Upper lobe of left lung (tissue), 6 donors: ENCODE data around the gene GRIA3. TPM values are rescaled to one million over a fixed set of nuclear protein-coding genes. Genes with fewer than 3 reads are reported as not detected.

ENCODE experiments used
- ATAC-seq, 2 donors: fragments of 200-7000 bp; cut with Tn5 transposase; one replicate each; pipeline ENCODE4 v1.9.1; 2022; ENCODE audit warnings: mild to moderate bottlenecking in 2 of 2, moderate library complexity in 2 of 2; ENCODE audit not compliant: low FRiP score in 2 of 2
- DNase-seq, 2 donors: peaks; one replicate each; pipeline ENCODE4 v3.0.0-alpha.2; 2019 to 2020
- H3K27ac ChIP-seq, 4 donors: fragments of 200-600 bp; sonication (generic); one replicate each; pipeline ENCODE4 v1.5.1; 2016 to 2019
- H3K27me3 ChIP-seq, 4 donors: fragments of 200-600 bp; sonication (generic); one replicate each; pipeline ENCODE4 v1.5.1; 2017 to 2019
- H3K36me3 ChIP-seq, 4 donors: fragments of 200-600 bp; sonication (generic); one replicate each; pipeline ENCODE4 v1.5.1; 2016 to 2019
- H3K4me1 ChIP-seq, 4 donors: fragments of 200-600 bp; sonication (generic); one replicate each; pipeline ENCODE4 v1.5.1; 2018 to 2019
- H3K4me3 ChIP-seq, 4 donors: fragments of 200-600 bp; sonication (generic); one replicate each; pipeline ENCODE4 v1.5.1; 2017 to 2019; ENCODE audit warnings: mild to moderate bottlenecking in 2 of 4, moderate library complexity in 1 of 4
- H3K9me3 ChIP-seq, 4 donors: fragments of 200-600 bp; sonication (generic); one replicate each; pipeline ENCODE4 v1.5.1; 2018 to 2019
- EP300 ChIP-seq, 4 donors: sonication (generic); formaldehyde crosslinking; IDR thresholded peaks; one replicate each; pipeline ENCODE4 v1.5.1; 2017; ENCODE audit warnings: antibody characterized with exemption in 4 of 4, control low read depth in 2 of 4
- POLR2A ChIP-seq, 4 donors: fragments of 450-650 bp; IDR thresholded peaks; one replicate each; pipeline ENCODE4 v1.5.1; 2016 to 2017; ENCODE audit warnings: antibody characterized with exemption in 4 of 4, mild to moderate bottlenecking in 2 of 4
- POLR2AphosphoS5 ChIP-seq, 2 donors: sonication (generic); formaldehyde crosslinking; IDR thresholded peaks; one replicate each; pipeline ENCODE4 v1.5.1; 2017; ENCODE audit warnings: antibody characterized with exemption in 2 of 2
- WGBS, 2 donors: methylation state at CpG; one replicate each; pipeline ENCODE4 v1.1.5; 2017 to 2018; 5-methylcytosine and 5-hydroxymethylcytosine counted together
- total RNA-seq, 6 donors: library from RNA; depleted of rRNA in 4 of 6; stranded (reverse); fragments of >200 nt in 4 of 6; gene quantifications; one replicate each; pipeline versions ENCODE4 v1.1.0 to v1.2.1, GENCODE V29; 2016 to 2021
- TF ChIP-seq, protein P1 (sequence below), 6 experiments: fragments of 450-650 bp in 4 of 6; fragments of 200-600 bp in 2 of 6; sonication (generic) in 2 of 6; IDR thresholded peaks; one replicate each; pipeline ENCODE4 v1.5.1; 2016 to 2019; ENCODE audit warnings: antibody characterized with exemption in 6 of 6
- donor health status: DM: no; HTN: no; CAD: no; lungs with moderate emphysema.
- donor health status: DM: no; HTN: yes; CAD: no; lungs with severe emphysema.

Gene GRIA3
- total RNA-seq, 6 donors from 2014 or later, result under 0.01 to 0.57 (median 0.29) TPM; not detected in 3

DNA sequence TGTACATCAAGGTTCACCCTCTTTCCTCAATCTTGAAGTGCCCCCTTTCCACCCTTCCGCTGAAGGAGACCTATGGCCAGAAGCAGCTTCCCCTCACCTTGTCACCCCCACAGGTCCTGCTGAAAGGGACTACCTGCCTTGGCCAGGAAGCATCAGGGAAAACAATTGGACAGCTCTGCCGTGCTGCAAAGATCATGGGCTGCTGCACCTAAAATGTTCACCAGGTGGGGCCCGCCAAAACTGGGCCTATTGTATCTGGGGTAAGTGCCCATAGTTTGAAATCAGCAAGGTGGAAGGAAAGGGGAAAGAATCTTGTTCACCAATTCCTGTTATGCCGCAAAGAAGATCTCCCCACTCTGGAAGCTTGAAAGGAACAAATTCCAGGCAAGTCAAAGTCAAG is 18.4 kb downstream of the GRIA3 start:
- Histone ChIP-seq H3K4me3 (no peak overlapping the region), H3K27ac (no peak overlapping the region), H3K9me3 (no peaks in the 10 kb centered on the region), H3K36me3 (no peaks in the 10 kb centered on the region), H3K4me1 (no peaks in the 10 kb centered on the region), H3K27me3 (no peaks in the 10 kb centered on the region)
- TF ChIP-seq EP300 (IDR thresholded peaks at IDR 0.05) (no peak), POLR2AphosphoS5 (IDR thresholded peaks at IDR 0.05) (no peak), POLR2A (IDR thresholded peaks at IDR 0.05) (no peak)
- TF ChIP-seq, protein P1, sequence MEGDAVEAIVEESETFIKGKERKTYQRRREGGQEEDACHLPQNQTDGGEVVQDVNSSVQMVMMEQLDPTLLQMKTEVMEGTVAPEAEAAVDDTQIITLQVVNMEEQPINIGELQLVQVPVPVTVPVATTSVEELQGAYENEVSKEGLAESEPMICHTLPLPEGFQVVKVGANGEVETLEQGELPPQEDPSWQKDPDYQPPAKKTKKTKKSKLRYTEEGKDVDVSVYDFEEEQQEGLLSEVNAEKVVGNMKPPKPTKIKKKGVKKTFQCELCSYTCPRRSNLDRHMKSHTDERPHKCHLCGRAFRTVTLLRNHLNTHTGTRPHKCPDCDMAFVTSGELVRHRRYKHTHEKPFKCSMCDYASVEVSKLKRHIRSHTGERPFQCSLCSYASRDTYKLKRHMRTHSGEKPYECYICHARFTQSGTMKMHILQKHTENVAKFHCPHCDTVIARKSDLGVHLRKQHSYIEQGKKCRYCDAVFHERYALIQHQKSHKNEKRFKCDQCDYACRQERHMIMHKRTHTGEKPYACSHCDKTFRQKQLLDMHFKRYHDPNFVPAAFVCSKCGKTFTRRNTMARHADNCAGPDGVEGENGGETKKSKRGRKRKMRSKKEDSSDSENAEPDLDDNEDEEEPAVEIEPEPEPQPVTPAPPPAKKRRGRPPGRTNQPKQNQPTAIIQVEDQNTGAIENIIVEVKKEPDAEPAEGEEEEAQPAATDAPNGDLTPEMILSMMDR (IDR thresholded peaks at IDR 0.05), result no peak
- ATAC-seq (no peak), DNase-seq (no peak)
- 70 to 100% methylated on average over 3 to 4 of the region's 4 CpGs for WGBS, 2 donors

- WGBS, 2 donors, result 68 to 95% methylated on average over 3 of the region's 3 CpGs
- no peak for DNase-seq
- H3K27me3 ChIP-seq, result no peaks in the 10 kb centered on the region
- no peak overlapping the region for H3K27ac ChIP-seq
- TF ChIP-seq EP300 (IDR thresholded peaks at IDR 0.05) (no peak), POLR2A (IDR thresholded peaks at IDR 0.05) (no peak), POLR2AphosphoS5 (IDR thresholded peaks at IDR 0.05) (no peak)
- TF ChIP-seq, protein P1 (IDR thresholded peaks at IDR 0.05), result no peak
- no peak overlapping the region for H3K4me3 ChIP-seq
- no peaks in the 10 kb centered on the region for H3K4me1 ChIP-seq
- ATAC-seq, result no peak
- H3K36me3 ChIP-seq, result no peaks in the 10 kb centered on the region
- H3K9me3 ChIP-seq, result no peaks in the 10 kb centered on the region
These were observed 19.7 kb downstream of the GRIA3 start for GRCh38 chrX:123203772-123204171.

- Histone ChIP-seq H3K27ac (no peak overlapping the region), H3K9me3 (no peaks in the 10 kb centered on the region), H3K27me3 (no peaks in the 10 kb centered on the region), H3K4me3 (no peak overlapping the region), H3K36me3 (no peaks in the 10 kb centered on the region), H3K4me1 (no peaks in the 10 kb centered on the region)
- ATAC-seq, result no peak
- WGBS, 2 donors, result 80 to 93% methylated on average over 9 of the region's 9 CpGs
- TF ChIP-seq, protein P1 (IDR thresholded peaks at IDR 0.05), result no peak
- TF ChIP-seq POLR2A (IDR thresholded peaks at IDR 0.05), result no peak
- no peak for TF ChIP-seq EP300 (IDR thresholded peaks at IDR 0.05)
- no peak for TF ChIP-seq POLR2AphosphoS5 (IDR thresholded peaks at IDR 0.05)
- DNase-seq, result no peak
These were observed 22.1 kb downstream of the GRIA3 start for GRCh38 chrX:123206176-123206575.

GRCh38 chrX:123210252-123210651 is 26.2 kb downstream of the GRIA3 start:
- H3K27ac ChIP-seq, result no peak overlapping the region
- no peak for TF ChIP-seq EP300 (IDR thresholded peaks at IDR 0.05)
- TF ChIP-seq, protein P1 (IDR thresholded peaks at IDR 0.05), result no peak
- TF ChIP-seq POLR2A (IDR thresholded peaks at IDR 0.05), result no peak
- no peak for TF ChIP-seq POLR2AphosphoS5 (IDR thresholded peaks at IDR 0.05)

DNA sequence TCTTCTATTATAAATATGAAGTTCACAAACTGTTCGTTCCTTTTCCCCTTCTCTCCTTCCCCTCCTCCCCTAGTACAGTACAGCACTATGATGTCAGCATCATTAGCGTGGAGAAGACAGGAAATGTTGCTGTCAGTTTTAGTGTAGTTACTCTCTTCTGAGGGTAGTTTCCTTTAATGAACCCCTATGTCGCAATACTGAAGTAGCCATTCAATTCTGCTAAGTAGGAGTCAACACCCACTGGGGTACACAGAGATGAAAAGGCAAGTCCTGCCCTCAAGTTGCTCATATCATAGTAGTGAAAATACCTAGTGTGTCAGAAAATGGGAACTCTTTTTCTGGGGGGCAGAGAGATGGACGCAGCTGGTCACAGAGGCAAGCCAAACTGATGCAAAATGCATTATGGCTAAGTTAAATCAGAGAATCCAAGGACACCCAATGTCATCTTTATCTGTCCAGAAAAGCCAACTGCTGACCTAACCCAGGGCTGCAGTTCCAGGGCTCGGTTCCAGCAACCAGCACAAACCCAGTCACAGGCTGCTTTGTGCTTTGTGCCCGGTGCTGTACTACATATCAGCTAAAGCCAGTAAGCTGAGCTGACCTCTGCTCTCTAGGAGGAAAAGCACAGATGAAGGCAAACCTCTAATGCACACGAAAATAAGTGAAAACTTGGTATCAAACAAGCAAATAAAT is 31.5 kb downstream of the GRIA3 start:
- Histone ChIP-seq H3K27me3 (no peaks in the 10 kb centered on the region), H3K4me1 (no peaks in the 10 kb centered on the region), H3K4me3 (no peak overlapping the region), H3K27ac (no peak overlapping the region), H3K9me3 (no peaks in the 10 kb centered on the region), H3K36me3 (no peaks in the 10 kb centered on the region)
- no peak for ATAC-seq
- TF ChIP-seq POLR2A (IDR thresholded peaks at IDR 0.05) (no peak), EP300 (IDR thresholded peaks at IDR 0.05) (no peak), POLR2AphosphoS5 (IDR thresholded peaks at IDR 0.05) (no peak)
- TF ChIP-seq, protein P1 (IDR thresholded peaks at IDR 0.05), result no peak
- 18 to 58% methylated on average over 4 to 7 of the region's 7 CpGs for WGBS, 2 donors
- DNase-seq, result no peak

More at GRCh38 chrX:123210252-123210651, 26.2 kb downstream of the GRIA3 start:
- ATAC-seq, result no peak
- Histone ChIP-seq H3K4me3 (no peak overlapping the region), H3K36me3 (no peaks in the 10 kb centered on the region), H3K9me3 (no peaks in the 10 kb centered on the region), H3K4me1 (no peaks in the 10 kb centered on the region), H3K27me3 (no peaks in the 10 kb centered on the region)
- no peak for DNase-seq
